ENCODE results near the gene MANBA. TPM values are rescaled to one million over a fixed set of nuclear protein-coding genes. Genes with fewer than 3 reads are reported as not detected.

MANBA gene
- total RNA-seq, 1 experiment from 2014 or later = 21.4 TPM

DNA sequence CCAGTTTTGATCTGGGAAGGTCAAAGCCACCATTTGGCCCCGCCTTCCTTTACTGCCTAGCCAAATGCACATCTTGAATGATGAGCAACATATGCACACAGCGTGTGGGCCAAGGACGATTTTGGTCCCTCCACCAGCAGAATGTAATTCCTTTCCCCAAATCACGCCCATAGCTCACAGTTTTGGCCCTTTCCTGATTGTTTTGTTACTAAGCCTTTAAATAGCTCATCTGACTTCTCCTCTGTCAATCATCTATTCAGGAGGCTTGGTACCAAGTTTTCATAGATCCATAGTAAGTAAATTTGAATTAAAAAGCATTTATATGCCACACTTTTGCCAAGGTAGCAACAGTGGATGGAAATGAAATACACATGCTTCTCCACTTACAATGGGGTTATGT lies 136.3 kb downstream of the MANBA start:
- peaks cover 12 to 24% of the 10 kb centered on the region in 2 experiments for H3K4me1 Mint-ChIP-seq
- H3K23ac ChIP-seq (ENCODE audit: insufficient read length, low read depth, low read length) = no peak overlapping the region
- H2BK12ac ChIP-seq (ENCODE audit: insufficient read length, low read depth, low read length) = no peak overlapping the region
- no peak overlapping the region for H4K91ac ChIP-seq (ENCODE audit: insufficient read length, low read depth, low read length)
- no peaks in the 10 kb centered on the region; a peak in 2 of 5 replicates for H3K9me3 Mint-ChIP-seq
- H4K8ac ChIP-seq (replicated peaks; ENCODE audit: insufficient read length, low read depth, low read length) = no peak overlapping the region
- H3K4me1 ChIP-seq (ENCODE audit: insufficient read depth, low read length) = no peaks in the 10 kb centered on the region
- H3K4ac ChIP-seq (ENCODE audit: low read depth, low read length) = no peak overlapping the region
- no peak overlapping the region for H2BK5ac ChIP-seq (ENCODE audit: insufficient read length, low read length)
- no peaks in the 10 kb centered on the region for H3K27me3 ChIP-seq (ENCODE audit: insufficient read depth, low read length)
- no peak overlapping the region for H3K56ac ChIP-seq (ENCODE audit: insufficient read length, low read depth, low read length)
- H3K9me3 ChIP-seq (ENCODE audit: control insufficient read depth, low read depth, low read length) = no peaks in the 10 kb centered on the region
- no peak overlapping the region for H3T11ph ChIP-seq (ENCODE audit: low read length)
- H4K20me1 ChIP-seq (ENCODE audit: control insufficient read depth, insufficient read depth, insufficient read length) = no peaks in the 10 kb centered on the region
- H3K14ac ChIP-seq (ENCODE audit: insufficient read depth, low read length) = no peak overlapping the region
- H2BK20ac ChIP-seq (ENCODE audit: low read depth, low read length, poor library complexity, severe bottlenecking) = no peak overlapping the region
- no peak overlapping the region for H2BK120ac ChIP-seq (ENCODE audit: low read depth, low read length, poor library complexity, severe bottlenecking)
- H3K9ac ChIP-seq (ENCODE audit: extremely low read depth, insufficient read length, low read length) = no peak overlapping the region
- no peak overlapping the region for H3K4me3 Mint-ChIP-seq
- H3K4me2 ChIP-seq (ENCODE audit: insufficient read depth, insufficient read length, low read length) = no peak overlapping the region
- TF ChIP-seq, protein P1, sequence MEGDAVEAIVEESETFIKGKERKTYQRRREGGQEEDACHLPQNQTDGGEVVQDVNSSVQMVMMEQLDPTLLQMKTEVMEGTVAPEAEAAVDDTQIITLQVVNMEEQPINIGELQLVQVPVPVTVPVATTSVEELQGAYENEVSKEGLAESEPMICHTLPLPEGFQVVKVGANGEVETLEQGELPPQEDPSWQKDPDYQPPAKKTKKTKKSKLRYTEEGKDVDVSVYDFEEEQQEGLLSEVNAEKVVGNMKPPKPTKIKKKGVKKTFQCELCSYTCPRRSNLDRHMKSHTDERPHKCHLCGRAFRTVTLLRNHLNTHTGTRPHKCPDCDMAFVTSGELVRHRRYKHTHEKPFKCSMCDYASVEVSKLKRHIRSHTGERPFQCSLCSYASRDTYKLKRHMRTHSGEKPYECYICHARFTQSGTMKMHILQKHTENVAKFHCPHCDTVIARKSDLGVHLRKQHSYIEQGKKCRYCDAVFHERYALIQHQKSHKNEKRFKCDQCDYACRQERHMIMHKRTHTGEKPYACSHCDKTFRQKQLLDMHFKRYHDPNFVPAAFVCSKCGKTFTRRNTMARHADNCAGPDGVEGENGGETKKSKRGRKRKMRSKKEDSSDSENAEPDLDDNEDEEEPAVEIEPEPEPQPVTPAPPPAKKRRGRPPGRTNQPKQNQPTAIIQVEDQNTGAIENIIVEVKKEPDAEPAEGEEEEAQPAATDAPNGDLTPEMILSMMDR (conservative IDR thresholded peaks at IDR 0.05) = no peak
- WGBS (ENCODE audit: extremely low coverage, insufficient read length, low lambda C conversion rate) = no CpG with 5 or more reads among the region's 4 CpGs
- H3K27me3 Mint-ChIP-seq (ENCODE audit: low read depth) = no peaks in the 10 kb centered on the region
- DNase-seq = no peak
- H4K5ac ChIP-seq (ENCODE audit: insufficient read length, low read depth, low read length) = no peak overlapping the region
- no peak overlapping the region for H2BK15ac ChIP-seq (ENCODE audit: low read depth, low read length)
- no peaks in the 10 kb centered on the region for H3K79me2 ChIP-seq (ENCODE audit: insufficient read depth, low read length)
- no peaks in the 10 kb centered on the region for H3K36me3 Mint-ChIP-seq (ENCODE audit: insufficient read depth in 1 of 3, low read depth in 3 of 3)
- H3K27ac Mint-ChIP-seq = no peak overlapping the region; a peak in 1 of 7 replicates
- H3K23me2 ChIP-seq (ENCODE audit: insufficient read length, low read depth, low read length, poor library complexity, severe bottlenecking) = no peaks in the 10 kb centered on the region
- no peak overlapping the region for H3K27ac ChIP-seq (ENCODE audit: insufficient read length, low read depth, low read length)
- H3K79me1 ChIP-seq (ENCODE audit: insufficient read depth, low read depth, low read length, poor library complexity, severe bottlenecking) = no peaks in the 10 kb centered on the region
- H2AK5ac ChIP-seq (ENCODE audit: insufficient read length, low read length) = no peak overlapping the region
- H2AFZ ChIP-seq (ENCODE audit: low read length) = no peak overlapping the region
- H3K18ac ChIP-seq (ENCODE audit: insufficient read length, low read depth, low read length) = no peak overlapping the region
